GM20431 (cell line): ENCODE measurements around the gene ATP8A2.

Source experiments
- in situ Hi-C: fragments of 300-500 bp; cut with MseI, MboI; formaldehyde crosslinking; loops from one replicate; pipeline ENCODE4 v1.15.0; 2020; ENCODE audit warnings: low sequenced_read_pairs; ENCODE audit not compliant: unreplicated experiment

Gene ATP8A2

GRCh38 chr13:25380082-25380481 is 8.3 kb downstream of the ATP8A2 start:
- in situ Hi-C loops = no loop called here

- in situ Hi-C loops = no loop called here
Measured at GRCh38 chr13:25380741-25381324, 9.1 kb downstream of the ATP8A2 start.

- in situ Hi-C loops = no loop called here
Measured at GRCh38 chr13:25384758-25385410, 13.1 kb downstream of the ATP8A2 start.

GRCh38 chr13:25391932-25392331 is 20.2 kb downstream of the ATP8A2 start:
- in situ Hi-C loops = no loop called here

GRCh38 chr13:25394402-25395060 is 22.8 kb downstream of the ATP8A2 start:
- in situ Hi-C loops = no loop called here

- in situ Hi-C loops = no loop called here
Measured at GRCh38 chr13:25397763-25398162, 26.0 kb downstream of the ATP8A2 start.

- in situ Hi-C loops = no loop called here
Measured at GRCh38 chr13:25400925-25401324, 29.2 kb downstream of the ATP8A2 start.

GRCh38 chr13:25401958-25402357 is 30.2 kb downstream of the ATP8A2 start:
- in situ Hi-C loops = no loop called here

- in situ Hi-C loops = no loop called here
Measured at GRCh38 chr13:25406377-25406776, 34.6 kb downstream of the ATP8A2 start.

GRCh38 chr13:25409938-25410337 is 38.2 kb downstream of the ATP8A2 start:
- in situ Hi-C loops = no loop called here

GRCh38 chr13:25415241-25415640 is 43.5 kb downstream of the ATP8A2 start:
- in situ Hi-C loops = no loop called here

GRCh38 chr13:25417535-25417934 is 45.8 kb downstream of the ATP8A2 start:
- in situ Hi-C loops = no loop called here

GRCh38 chr13:25420161-25420560 is 48.4 kb downstream of the ATP8A2 start:
- in situ Hi-C loops = no loop called here

- in situ Hi-C loops = no loop called here
Measured at GRCh38 chr13:25421612-25422011, 49.8 kb downstream of the ATP8A2 start.

GRCh38 chr13:25422153-25422552 is 50.4 kb downstream of the ATP8A2 start:
- in situ Hi-C loops = no loop called here

- in situ Hi-C loops = no loop called here
Measured at GRCh38 chr13:25423831-25424230, 52.1 kb downstream of the ATP8A2 start.

- in situ Hi-C loops = no loop called here
Measured at GRCh38 chr13:25429466-25429865, 57.7 kb downstream of the ATP8A2 start.

- in situ Hi-C loops = no loop called here
Measured at GRCh38 chr13:25432691-25433090, 60.9 kb downstream of the ATP8A2 start.

- in situ Hi-C loops = no loop called here
Measured at GRCh38 chr13:25440061-25440460, 68.3 kb downstream of the ATP8A2 start.

GRCh38 chr13:25446261-25446660 is 74.5 kb downstream of the ATP8A2 start:
- in situ Hi-C loops = no loop called here

GRCh38 chr13:25447396-25447795 is 75.6 kb downstream of the ATP8A2 start:
- in situ Hi-C loops = no loop called here
